HCT116 (cell line): ENCODE results near the gene GPAM.

Experiments used
- EZH2 ChIP-seq: fragments of 200-600 bp; sonication (generic); IDR thresholded peaks from 2 replicates; pipeline ENCODE4 v1.6.1; 2017; ENCODE audit warnings: antibody characterized with exemption, mixed run types
- EZH2phosphoT487 ChIP-seq: fragments of 200-600 bp; IDR thresholded peaks from 2 replicates; pipeline ENCODE4 v1.6.1; 2018; ENCODE audit warnings: antibody characterized with exemption, borderline replicate concordance
- FOSL1 ChIP-seq: IDR thresholded peaks from 2 replicates; pipeline ENCODE4 v1.6.1; 2012; ENCODE audit warnings: low read depth
- JUND ChIP-seq: IDR thresholded peaks from 2 replicates; pipeline ENCODE4 v1.6.1; 2012
- MAX ChIP-seq: IDR thresholded peaks from 2 replicates; pipeline ENCODE4 v1.6.1; 2012
- POLR2A ChIP-seq: IDR thresholded peaks from 2 replicates; pipeline ENCODE4 v1.7.0; 2011; ENCODE audit warnings: borderline replicate concordance; ENCODE audit not compliant: insufficient read depth, insufficient read length; ENCODE audit errors: extremely low read depth
- POLR2AphosphoS5 ChIP-seq: IDR thresholded peaks from 2 replicates; pipeline ENCODE4 v1.6.1; 2011; ENCODE audit warnings: mild to moderate bottlenecking, low read depth, low read length, moderate library complexity
- SP1 ChIP-seq: IDR thresholded peaks from 2 replicates; pipeline ENCODE4 v1.6.1; 2012; ENCODE audit warnings: low read depth
- SRF ChIP-seq: IDR thresholded peaks from 2 replicates; pipeline ENCODE4 v1.6.1; 2012; ENCODE audit warnings: low read depth
- YY1 ChIP-seq: IDR thresholded peaks from 2 replicates; pipeline ENCODE4 v1.6.1; 2011; ENCODE audit warnings: low read length, low read depth, moderate library complexity, mild to moderate bottlenecking; ENCODE audit not compliant: insufficient replicate concordance; ENCODE audit errors: extremely low read depth
- ZNF274 ChIP-seq: fragments of 200-500 bp; sonication (Bioruptor generic); IDR thresholded peaks from 2 replicates; pipeline ENCODE4 v1.6.1; 2014; ENCODE audit warnings: mild to moderate bottlenecking, low read depth, low read length, inconsistent platforms
- TF ChIP-seq, protein P1 (sequence below), 3 experiments: fragments of 200-600 bp in 1 of 3; sonication (generic) in 1 of 3; IDR thresholded peaks in 2 of 3; conservative IDR thresholded peaks in 1 of 3; 2 replicates each; pipeline ENCODE4 v1.5.1; 2012 to 2017; ENCODE audit warnings: low read depth in 2 of 3, low read length in 2 of 3, antibody characterized with exemption in 1 of 3, borderline replicate concordance in 1 of 3, control low read depth in 1 of 3, mild to moderate bottlenecking in 1 of 3, mixed read lengths in 1 of 3, mixed run types in 1 of 3, moderate library complexity in 1 of 3; ENCODE audit not compliant: insufficient read depth in 1 of 3
- TF ChIP-seq, protein P2 (sequence below): IDR thresholded peaks from 2 replicates; pipeline ENCODE4 v1.6.1; 2012

- TF ChIP-seq EZH2phosphoT487 (no peak), POLR2AphosphoS5 (no peak), MAX (no peak), EZH2 (no peak), YY1 (no peak), JUND (no peak), ZNF274 (no peak), SRF (no peak), POLR2A (no peak), FOSL1 (no peak), SP1 (no peak)
- TF ChIP-seq, protein P1, sequence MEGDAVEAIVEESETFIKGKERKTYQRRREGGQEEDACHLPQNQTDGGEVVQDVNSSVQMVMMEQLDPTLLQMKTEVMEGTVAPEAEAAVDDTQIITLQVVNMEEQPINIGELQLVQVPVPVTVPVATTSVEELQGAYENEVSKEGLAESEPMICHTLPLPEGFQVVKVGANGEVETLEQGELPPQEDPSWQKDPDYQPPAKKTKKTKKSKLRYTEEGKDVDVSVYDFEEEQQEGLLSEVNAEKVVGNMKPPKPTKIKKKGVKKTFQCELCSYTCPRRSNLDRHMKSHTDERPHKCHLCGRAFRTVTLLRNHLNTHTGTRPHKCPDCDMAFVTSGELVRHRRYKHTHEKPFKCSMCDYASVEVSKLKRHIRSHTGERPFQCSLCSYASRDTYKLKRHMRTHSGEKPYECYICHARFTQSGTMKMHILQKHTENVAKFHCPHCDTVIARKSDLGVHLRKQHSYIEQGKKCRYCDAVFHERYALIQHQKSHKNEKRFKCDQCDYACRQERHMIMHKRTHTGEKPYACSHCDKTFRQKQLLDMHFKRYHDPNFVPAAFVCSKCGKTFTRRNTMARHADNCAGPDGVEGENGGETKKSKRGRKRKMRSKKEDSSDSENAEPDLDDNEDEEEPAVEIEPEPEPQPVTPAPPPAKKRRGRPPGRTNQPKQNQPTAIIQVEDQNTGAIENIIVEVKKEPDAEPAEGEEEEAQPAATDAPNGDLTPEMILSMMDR (IDR thresholded peaks at IDR 0.05 in 2 of 3, conservative IDR thresholded peaks at IDR 0.05 in 1 of 3; ENCODE audit: borderline replicate concordance in 1 of 3, insufficient read depth in 1 of 3, low read depth in 2 of 3, low read length in 2 of 3) = no peak
- TF ChIP-seq, protein P2, sequence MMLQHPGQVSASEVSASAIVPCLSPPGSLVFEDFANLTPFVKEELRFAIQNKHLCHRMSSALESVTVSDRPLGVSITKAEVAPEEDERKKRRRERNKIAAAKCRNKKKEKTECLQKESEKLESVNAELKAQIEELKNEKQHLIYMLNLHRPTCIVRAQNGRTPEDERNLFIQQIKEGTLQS = no peak
These were observed 33.9 kb upstream of the GPAM start for GRCh38 chr10:112217386-112218035.
